SK-N-SH (cell line): ENCODE measurements around the gene MPIG6B. TPM values are rescaled to one million over a fixed set of nuclear protein-coding genes. Genes with fewer than 3 reads are reported as not detected.

Experiments
- CTCF ChIA-PET: fragments of 300-600, 350-600 bp; formaldehyde crosslinking; extraction: SDS; loops from one replicate; lab custom pipeline; 2021; lab: Yijun Ruan, JAX
- POLR2A ChIA-PET: fragments of 350-600 bp; sonication (Branson Sonifier 250); formaldehyde crosslinking; extraction: SDS; loops from one replicate; lab custom pipeline; 2020; ENCODE audit warnings: antibody characterized with exemption, inconsistent platforms; lab: Yijun Ruan, JAX
- DNase-seq: peaks from one replicate; pipeline ENCODE4 v3.0.0; 2012
- H2AFZ ChIP-seq: fragments of 200-600 bp; sonication (generic); 2 replicates; pipeline ENCODE4 v1.8.1; 2016; ENCODE audit warnings: antibody characterized with exemption, mild to moderate bottlenecking, low read depth
- H3F3A ChIP-seq: fragments of 200-600 bp; sonication (generic); replicated peaks from 2 replicates; pipeline ENCODE3; 2016; ENCODE audit warnings: antibody characterized with exemption, mild to moderate bottlenecking; ENCODE audit not compliant: insufficient read depth
- H3K27ac ChIP-seq, 2 experiments: fragments of 200-500 bp in 1 of 2; fragments of 200-600 bp in 1 of 2; sonication (Bioruptor generic) in 1 of 2; sonication (generic), shearing (Covaris generic) in 1 of 2; 2 replicates each; pipeline versions ENCODE4 v1.5.1 to v1.6.1; 2014 to 2016; ENCODE audit warnings: low read depth in 2 of 2, inconsistent platforms in 1 of 2, low read length in 1 of 2, mild to moderate bottlenecking in 1 of 2, mixed read lengths in 1 of 2
- H3K27me3 ChIP-seq: fragments of 200-600 bp; sonication (generic), shearing (Covaris generic); 2 replicates; pipeline ENCODE4 v1.6.1; 2016; ENCODE audit warnings: mixed run types; ENCODE audit not compliant: insufficient read depth
- H3K36me3 ChIP-seq, 2 experiments: fragments of 200-500 bp in 1 of 2; fragments of 200-600 bp in 1 of 2; sonication (Bioruptor generic) in 1 of 2; sonication (generic) in 1 of 2; replicated peaks in 1 of 2; 2 replicates each; pipeline versions ENCODE3 to v1.5.1; 2014 to 2016; ENCODE audit warnings: low read length in 1 of 2, mild to moderate bottlenecking in 1 of 2; ENCODE audit not compliant: insufficient read depth in 2 of 2, control insufficient read depth in 1 of 2
- H3K4me1 ChIP-seq, 2 experiments: fragments of 200-500 bp in 1 of 2; fragments of 200-600 bp in 1 of 2; sonication (Bioruptor generic) in 1 of 2; sonication (generic), shearing (Covaris generic) in 1 of 2; 2 replicates each; pipeline versions ENCODE4 v1.5.1 to v1.6.1; 2014 to 2016; ENCODE audit warnings: low read depth in 1 of 2, low read length in 1 of 2, mixed run types in 1 of 2; ENCODE audit not compliant: insufficient read depth in 2 of 2, control insufficient read depth in 1 of 2
- H3K4me2 ChIP-seq: fragments of 200-600 bp; sonication (generic), shearing (Covaris generic); 2 replicates; pipeline ENCODE4 v1.6.1; 2017; ENCODE audit warnings: mixed run types
- H3K4me3 ChIP-seq, 2 experiments: fragments of 200-500 bp in 1 of 2; fragments of 200-600 bp in 1 of 2; sonication (Bioruptor generic) in 1 of 2; sonication (generic), shearing (Covaris generic) in 1 of 2; 2 replicates each; pipeline versions ENCODE4 v1.5.1 to v1.8.1; 2014 to 2016; ENCODE audit warnings: low read depth in 2 of 2, inconsistent platforms in 1 of 2, low read length in 1 of 2, mild to moderate bottlenecking in 1 of 2, mixed read lengths in 1 of 2, moderate library complexity in 1 of 2
- H3K79me2 ChIP-seq: fragments of 200-600 bp; sonication (generic); 2 replicates; pipeline ENCODE4 v1.8.1; 2017; ENCODE audit warnings: mild to moderate bottlenecking; ENCODE audit not compliant: insufficient read depth
- H3K9ac ChIP-seq: fragments of 200-600 bp; sonication (generic); 2 replicates; pipeline ENCODE4 v1.6.1; 2017; ENCODE audit warnings: mixed run types
- H3K9me2 ChIP-seq: fragments of 200-600 bp; sonication (generic); 2 replicates; pipeline ENCODE4 v1.6.1; 2017; ENCODE audit warnings: mixed run types
- H3K9me3 ChIP-seq: fragments of 200-600 bp; sonication (generic); 2 replicates; pipeline ENCODE4 v1.6.1; 2017; ENCODE audit warnings: mixed run types, mild to moderate bottlenecking, moderate library complexity
- H4K20me1 ChIP-seq: fragments of 200-600 bp; sonication (generic); 2 replicates; pipeline ENCODE4 v1.6.1; 2017; ENCODE audit warnings: mild to moderate bottlenecking, mixed run types; ENCODE audit not compliant: insufficient read depth
- CHD2 ChIP-seq: fragments of 150-350 bp; IDR thresholded peaks from 2 replicates; pipeline ENCODE4 v1.6.1; 2018; ENCODE audit warnings: low read length; ENCODE audit not compliant: partially characterized antibody
- ELF1 ChIP-seq: IDR thresholded peaks from 2 replicates; pipeline ENCODE4 v1.4.0; 2012
- GABPA ChIP-seq: IDR thresholded peaks from 2 replicates; pipeline ENCODE4 v1.4.0; 2012; ENCODE audit warnings: low read depth, mild to moderate bottlenecking
- GATA2 ChIP-seq: sonication (generic); formaldehyde crosslinking; IDR thresholded peaks from 2 replicates; pipeline ENCODE4 v1.5.0; 2020; ENCODE audit warnings: mild to moderate bottlenecking, missing genetic modification reagents
- MAX ChIP-seq: IDR thresholded peaks from 2 replicates; pipeline ENCODE4 v1.4.0; 2012; ENCODE audit warnings: low read depth
- MEF2A ChIP-seq: IDR thresholded peaks from 2 replicates; pipeline ENCODE4 v1.4.0; 2012; ENCODE audit warnings: low read depth, borderline replicate concordance
- MXI1 ChIP-seq: IDR thresholded peaks from 2 replicates; pipeline ENCODE4 v1.6.1; 2012; ENCODE audit warnings: mild to moderate bottlenecking, low read depth, low read length, improper control_type of control experiment
- NRF1 ChIP-seq: IDR thresholded peaks from 2 replicates; pipeline ENCODE4 v1.6.1; 2012; ENCODE audit warnings: low read depth, mild to moderate bottlenecking, low read length
- POLR2AphosphoS5 ChIP-seq: IDR thresholded peaks from 2 replicates; pipeline ENCODE4 v1.6.1; 2012; ENCODE audit warnings: low read depth, low read length
- RCOR1 ChIP-seq: fragments of 150-350 bp; IDR thresholded peaks from 2 replicates; pipeline ENCODE4 v1.6.1; 2017; ENCODE audit warnings: antibody characterized with exemption, low read length
- REST ChIP-seq: IDR thresholded peaks from 2 replicates; pipeline ENCODE4 v1.6.1; 2012; ENCODE audit warnings: mild to moderate bottlenecking, low read depth, low read length, moderate library complexity
- RFX5 ChIP-seq: IDR thresholded peaks from 2 replicates; pipeline ENCODE4 v1.6.1; 2012; ENCODE audit warnings: mild to moderate bottlenecking, improper control_type of control experiment, low read length
- SIN3A ChIP-seq: IDR thresholded peaks from 2 replicates; pipeline ENCODE4 v1.6.1; 2012; ENCODE audit warnings: low read depth, mild to moderate bottlenecking, low read length, moderate library complexity, borderline replicate concordance
- SMC3 ChIP-seq: IDR thresholded peaks from 2 replicates; pipeline ENCODE4 v1.6.1; 2012; ENCODE audit warnings: low read depth, low read length, improper control_type of control experiment
- TAF1 ChIP-seq: IDR thresholded peaks from 2 replicates; pipeline ENCODE4 v1.6.1; 2012; ENCODE audit warnings: low read depth, mild to moderate bottlenecking, low read length, moderate library complexity, borderline replicate concordance
- TCF12 ChIP-seq: IDR thresholded peaks from 2 replicates; pipeline ENCODE4 v1.4.0; 2012
- TEAD4 ChIP-seq: IDR thresholded peaks from 2 replicates; pipeline ENCODE4 v1.4.0; 2012; ENCODE audit warnings: mild to moderate bottlenecking, borderline replicate concordance; ENCODE audit not compliant: insufficient read depth
- ZBTB33 ChIP-seq: IDR thresholded peaks from 2 replicates; pipeline ENCODE4 v1.4.0; 2012; ENCODE audit warnings: low read depth, borderline replicate concordance
- WGBS: methylation state at CpG from one replicate; pipeline ENCODE4 v1.1.6; 2017; ENCODE audit warnings: low lambda C conversion rate; 5-methylcytosine and 5-hydroxymethylcytosine counted together
- polyA plus RNA-seq, 3 experiments: library from polyadenylated mRNA; depleted of rRNA; stranded (reverse); fragments of >200 nt; gene quantifications; 2 replicates each; pipeline ENCODE4 v1.2.3, GENCODE V29; 2012

MPIG6B gene
- polyA plus RNA-seq, 1 of the 3 experiments (the other 2 are of a cell fraction): not detected

GRCh38 chr6:31702405-31702818 lies 20.8 kb upstream of the MPIG6B start (continued):
- TF ChIP-seq TCF12 (no peak), TEAD4 (no peak), GABPA (no peak), RFX5 (no peak), ELF1 (no peak), GATA2 (no peak), SIN3A (no peak), REST (no peak)

- peak within 1 kb of the TSS; percentile 87 to 89 for H3K27ac ChIP-seq
- H3K9me3 ChIP-seq: no peaks in the 10 kb centered on the region
- H3K9ac ChIP-seq: peak within 1 kb of the TSS; percentile 95
- ChIA-PET CTCF (interaction anchor here (0.8 to 1.7 kb wide), 6 partner anchors 8 to 126 kb away, joined by 3 to 5 read pairs (median 4); no protein-coding TSS in a partner anchor), POLR2A (interaction anchor here (0.9 to 1.8 kb wide), 9 partner anchors 8 to 1085 kb away, joined by 3 to 7 read pairs (median 4); partner anchors contain the start of genes C6orf47, CLIC1, DDX39B and HSPA1B)
- no peaks in the 10 kb centered on the region for H4K20me1 ChIP-seq
- 2% methylated on average over 43 of the region's 54 CpGs for WGBS
- peak within 1 kb of the TSS; percentile 97 for H3K4me2 ChIP-seq
- H3F3A ChIP-seq: peaks cover 12% of the 10 kb centered on the region
- no peaks in the 10 kb centered on the region for H3K27me3 ChIP-seq
- peak within 1 kb of the TSS; percentile 81 to 98 for H3K4me3 ChIP-seq
- DNase-seq: peak; percentile 97
- H3K79me2 ChIP-seq: peaks cover 36% of the 10 kb centered on the region
- no peaks in the 10 kb centered on the region for H3K9me2 ChIP-seq
- H2AFZ ChIP-seq: peak within 1 kb of the TSS; percentile 96
- peaks cover 0 to 15% of the 10 kb centered on the region in 2 experiments; a peak in 2 of 4 replicates for H3K4me1 ChIP-seq
- peaks cover 0 to 13% of the 10 kb centered on the region in 2 experiments for H3K36me3 ChIP-seq
- TF ChIP-seq ELF1 (peak; percentile 81), SIN3A (peak; percentile 67; the same call in 1 of the 2 replicates), MEF2A (no peak), TEAD4 (no peak), GABPA (peak; percentile 48; the same call in 1 of the 2 replicates), RCOR1 (peak; percentile 58; the same call in 1 of the 2 replicates), SMC3 (no peak), POLR2AphosphoS5 (peak; percentile 83), REST (peak; percentile 57; the same call in 1 of the 2 replicates), ZBTB33 (0 out of 2 replicates have a peak, but pooled peaks have one; percentile 41), CHD2 (peak; percentile 76), MAX (0 out of 2 replicates have a peak, but pooled peaks have one; percentile 51), MXI1 (peak; percentile 100), GATA2 (no peak), NRF1 (peak; percentile 3; the same call in 1 of the 2 replicates), TAF1 (peak; percentile 71)
Measured at GRCh38 chr6:31702819-31703716, 20.1 kb upstream of the MPIG6B start, which contains the start of gene ABHD16A. Gene ABHD16A, minus strand, starts transcription at chr6:31703324. Its CDS starts 43 bp downstream, at chr6:31703281.
